ENCODE measurements around the gene KLHL18.
"Not testable (repeated sequence)": the region's sequence is repeated elsewhere in the genome, so short reads cannot be mapped to it uniquely, and the experiment has no call there.

The KLHL18 gene

GRCh38 chr3:47295976-47296375 is 13.2 kb downstream of the KLHL18 start:
- in situ Hi-C loops (cut with HindIII; ENCODE audit: low sequenced_read_pairs) = no loop called here
- no peak overlapping the region for H3K4me3 ChIP-seq (ENCODE audit: low read depth, low read length)
- no peak for DNase-seq (ENCODE audit: low read depth)
- no peak for TF ChIP-seq CTCF (IDR thresholded peaks at IDR 0.05; ENCODE audit: low read depth, low read length, missing control alignments)

- DNase-seq (ENCODE audit: low read depth) = no peak
- no peak overlapping the region for H3K4me3 ChIP-seq (ENCODE audit: low read depth, low read length)
- no peak for TF ChIP-seq CTCF (IDR thresholded peaks at IDR 0.05; ENCODE audit: low read depth, low read length, missing control alignments)
- in situ Hi-C loops (cut with HindIII; ENCODE audit: low sequenced_read_pairs) = no loop called here
Measured at GRCh38 chr3:47296562-47297302, 14.0 kb downstream of the KLHL18 start.

GRCh38 chr3:47298439-47298838 is 15.7 kb downstream of the KLHL18 start:
- TF ChIP-seq CTCF (IDR thresholded peaks at IDR 0.05; ENCODE audit: low read depth, low read length, missing control alignments) = no peak
- no peak overlapping the region for H3K4me3 ChIP-seq (ENCODE audit: low read depth, low read length)
- in situ Hi-C loops (cut with HindIII; ENCODE audit: low sequenced_read_pairs) = no loop called here
- no peak for DNase-seq (ENCODE audit: low read depth)

- DNase-seq (ENCODE audit: low read depth) = no peak
- H3K4me3 ChIP-seq (ENCODE audit: low read depth, low read length) = no peak overlapping the region
- in situ Hi-C loops (cut with HindIII; ENCODE audit: low sequenced_read_pairs) = loop anchor here (25.0 kb wide), 1 partner anchor 262 kb away; no protein-coding TSS in a partner anchor
- no peak for TF ChIP-seq CTCF (IDR thresholded peaks at IDR 0.05; ENCODE audit: low read depth, low read length, missing control alignments)
Measured at GRCh38 chr3:47299381-47300318, 16.9 kb downstream of the KLHL18 start.

GRCh38 chr3:47301456-47301855 is 18.7 kb downstream of the KLHL18 start:
- DNase-seq (ENCODE audit: low read depth) = no peak
- in situ Hi-C loops (cut with HindIII; ENCODE audit: low sequenced_read_pairs) = loop anchor here (25.0 kb wide), 1 partner anchor 264 kb away; no protein-coding TSS in a partner anchor
- no peak for TF ChIP-seq CTCF (IDR thresholded peaks at IDR 0.05; ENCODE audit: low read depth, low read length, missing control alignments)
- H3K4me3 ChIP-seq (ENCODE audit: low read depth, low read length) = no peak overlapping the region

GRCh38 chr3:47306022-47306421 is 23.3 kb downstream of the KLHL18 start:
- no peak for TF ChIP-seq CTCF (IDR thresholded peaks at IDR 0.05; ENCODE audit: low read depth, low read length, missing control alignments)
- DNase-seq (ENCODE audit: low read depth) = no peak
- in situ Hi-C loops (cut with HindIII; ENCODE audit: low sequenced_read_pairs) = loop anchor here (25.0 kb wide), 1 partner anchor 269 kb away; no protein-coding TSS in a partner anchor
- no peak overlapping the region for H3K4me3 ChIP-seq (ENCODE audit: low read depth, low read length)

- not testable (repeated sequence) for H3K4me3 ChIP-seq (ENCODE audit: low read depth, low read length); DNase-seq (ENCODE audit: low read depth)
- in situ Hi-C loops (cut with HindIII; ENCODE audit: low sequenced_read_pairs) = loop anchor here (25.0 kb wide), 1 partner anchor 272 kb away; no protein-coding TSS in a partner anchor
Measured at GRCh38 chr3:47309231-47309630, 26.5 kb downstream of the KLHL18 start.
